Measurements from ENCODE around the gene SIDT2.

SIDT2 gene

DNA sequence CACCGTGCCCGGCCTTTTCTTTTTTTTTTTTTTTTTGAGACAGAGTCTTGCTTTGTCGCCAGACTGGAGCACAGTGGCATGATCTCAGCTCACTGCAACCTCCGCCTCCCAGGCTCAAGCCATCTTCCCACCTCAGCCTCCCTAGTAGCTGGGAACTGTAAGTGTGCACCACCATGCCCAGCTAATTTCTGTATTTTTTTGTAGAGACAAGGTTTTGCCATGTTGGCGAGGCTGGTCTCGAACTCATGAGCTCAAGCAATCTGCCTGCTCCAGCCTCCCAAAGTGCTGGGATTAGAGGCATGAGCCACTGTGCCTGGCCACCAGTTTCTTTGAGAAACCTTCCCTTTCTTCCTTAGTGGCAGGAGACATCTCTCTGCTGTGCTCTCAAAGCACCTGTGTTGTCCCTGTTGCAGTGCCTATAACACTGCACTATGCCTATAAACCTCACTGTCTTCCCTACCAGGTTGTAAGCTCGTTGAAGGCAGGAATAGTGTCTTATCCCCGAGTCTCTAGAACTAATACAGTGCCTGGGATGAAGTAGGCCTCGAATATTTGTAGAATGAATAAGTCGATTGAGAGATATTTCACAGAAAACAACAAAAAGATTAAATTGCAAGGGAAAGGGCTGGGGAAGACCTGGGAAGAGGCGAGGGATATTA is 34.3 kb downstream of the SIDT2 start:
- no peak for DNase-seq
- H3K9me3 ChIP-seq, result no peaks in the 10 kb centered on the region
- no peaks in the 10 kb centered on the region for H3K4me1 ChIP-seq
- no peak overlapping the region for H3K4me3 ChIP-seq (ENCODE audit: low read depth, low read length)
- TF ChIP-seq, protein P1, sequence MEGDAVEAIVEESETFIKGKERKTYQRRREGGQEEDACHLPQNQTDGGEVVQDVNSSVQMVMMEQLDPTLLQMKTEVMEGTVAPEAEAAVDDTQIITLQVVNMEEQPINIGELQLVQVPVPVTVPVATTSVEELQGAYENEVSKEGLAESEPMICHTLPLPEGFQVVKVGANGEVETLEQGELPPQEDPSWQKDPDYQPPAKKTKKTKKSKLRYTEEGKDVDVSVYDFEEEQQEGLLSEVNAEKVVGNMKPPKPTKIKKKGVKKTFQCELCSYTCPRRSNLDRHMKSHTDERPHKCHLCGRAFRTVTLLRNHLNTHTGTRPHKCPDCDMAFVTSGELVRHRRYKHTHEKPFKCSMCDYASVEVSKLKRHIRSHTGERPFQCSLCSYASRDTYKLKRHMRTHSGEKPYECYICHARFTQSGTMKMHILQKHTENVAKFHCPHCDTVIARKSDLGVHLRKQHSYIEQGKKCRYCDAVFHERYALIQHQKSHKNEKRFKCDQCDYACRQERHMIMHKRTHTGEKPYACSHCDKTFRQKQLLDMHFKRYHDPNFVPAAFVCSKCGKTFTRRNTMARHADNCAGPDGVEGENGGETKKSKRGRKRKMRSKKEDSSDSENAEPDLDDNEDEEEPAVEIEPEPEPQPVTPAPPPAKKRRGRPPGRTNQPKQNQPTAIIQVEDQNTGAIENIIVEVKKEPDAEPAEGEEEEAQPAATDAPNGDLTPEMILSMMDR (IDR thresholded peaks at IDR 0.05; ENCODE audit: low read depth, low read length), result no peak
- H3K27me3 ChIP-seq, result no peaks in the 10 kb centered on the region
- peaks cover 18% of the 10 kb centered on the region for H3K36me3 ChIP-seq

DNA sequence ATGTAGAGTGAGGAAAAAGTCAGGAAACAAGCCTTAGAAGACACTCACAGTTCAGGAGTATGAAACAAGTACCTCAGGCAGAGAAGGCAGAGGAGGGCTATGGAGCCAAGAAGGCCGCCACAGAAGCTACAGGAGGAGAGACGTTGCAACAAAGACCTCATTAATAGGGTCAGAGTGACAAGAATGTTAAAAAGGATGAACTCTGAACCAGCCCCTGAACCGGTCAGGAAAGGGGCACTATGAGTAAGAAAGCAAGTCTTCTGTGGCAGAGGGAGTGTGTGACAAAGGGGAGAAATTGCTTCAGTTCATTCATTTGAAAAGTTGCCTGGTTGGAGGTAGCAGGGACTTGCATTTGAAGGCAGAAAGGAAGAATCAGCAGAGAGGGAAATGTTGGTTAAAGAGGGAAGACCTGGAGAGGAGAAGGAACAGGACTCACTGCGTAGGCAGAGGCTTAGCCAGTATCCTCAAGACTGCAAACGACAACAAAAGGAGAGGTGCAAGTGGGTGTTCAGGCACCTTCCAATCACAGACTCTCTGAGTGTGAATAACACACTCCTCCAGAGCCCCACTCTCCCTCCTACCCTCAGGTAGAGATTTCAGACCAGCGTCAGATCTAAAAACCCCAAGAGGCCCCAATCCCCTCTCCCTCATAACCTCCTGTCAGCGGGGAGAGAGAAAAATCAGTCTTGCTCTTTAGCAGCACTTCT is 36.0 kb downstream of the SIDT2 start:
- TF ChIP-seq, protein P1 (IDR thresholded peaks at IDR 0.05; ENCODE audit: low read depth, low read length), result no peak
- H3K9me3 ChIP-seq, result no peaks in the 10 kb centered on the region
- H3K4me1 ChIP-seq, result no peaks in the 10 kb centered on the region
- no peak overlapping the region for H3K4me3 ChIP-seq (ENCODE audit: low read depth, low read length)
- H3K36me3 ChIP-seq, result peaks cover 32% of the 10 kb centered on the region
- no peaks in the 10 kb centered on the region for H3K27me3 ChIP-seq
- no peak for DNase-seq

DNA sequence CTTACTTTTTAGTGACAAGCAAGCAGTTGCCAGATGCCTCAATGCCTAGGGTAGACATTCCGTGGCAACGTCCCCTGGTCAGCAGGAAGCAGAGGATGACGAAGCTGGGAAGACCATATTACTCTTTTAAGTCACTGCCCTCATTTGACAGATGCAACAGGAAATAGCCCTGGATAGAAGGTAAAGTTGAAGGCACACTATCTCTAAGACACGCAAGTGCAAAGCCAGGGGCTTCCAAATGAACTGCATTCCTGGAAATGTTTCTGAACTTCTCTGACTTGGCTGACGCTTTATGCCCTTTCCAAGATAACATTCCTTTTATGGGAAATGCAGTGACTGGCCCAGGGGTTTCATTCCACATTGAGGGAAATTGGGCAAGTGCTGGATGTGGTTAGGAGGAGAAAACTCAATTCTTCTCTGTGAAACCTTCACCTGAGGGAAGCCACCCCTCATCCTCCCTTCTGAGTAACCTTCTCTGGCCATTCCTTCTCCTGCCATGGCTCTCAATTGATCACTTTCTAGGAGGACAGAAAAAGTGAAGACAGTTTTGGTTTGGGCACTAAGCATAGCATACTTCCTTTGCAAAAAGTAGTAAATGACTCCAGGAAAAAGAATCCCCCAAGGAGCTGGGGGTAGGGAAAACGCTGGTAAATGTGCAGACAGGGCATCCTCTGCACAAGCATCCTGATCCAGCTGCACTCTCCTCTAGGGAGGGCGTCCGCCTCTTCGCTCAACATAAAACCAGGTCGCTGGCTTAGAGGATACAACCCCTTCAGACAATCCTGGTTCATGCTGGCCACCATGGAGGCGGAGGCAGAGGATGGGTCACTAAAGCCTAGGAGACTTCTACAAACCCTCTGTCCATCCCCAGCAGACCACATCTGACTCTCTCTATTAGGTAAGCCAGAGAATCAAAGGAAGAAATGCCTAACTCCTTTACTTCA is 38.9 kb downstream of the SIDT2 start:
- Histone ChIP-seq H3K4me1 (no peaks in the 10 kb centered on the region), H3K9me3 (no peaks in the 10 kb centered on the region)

DNA sequence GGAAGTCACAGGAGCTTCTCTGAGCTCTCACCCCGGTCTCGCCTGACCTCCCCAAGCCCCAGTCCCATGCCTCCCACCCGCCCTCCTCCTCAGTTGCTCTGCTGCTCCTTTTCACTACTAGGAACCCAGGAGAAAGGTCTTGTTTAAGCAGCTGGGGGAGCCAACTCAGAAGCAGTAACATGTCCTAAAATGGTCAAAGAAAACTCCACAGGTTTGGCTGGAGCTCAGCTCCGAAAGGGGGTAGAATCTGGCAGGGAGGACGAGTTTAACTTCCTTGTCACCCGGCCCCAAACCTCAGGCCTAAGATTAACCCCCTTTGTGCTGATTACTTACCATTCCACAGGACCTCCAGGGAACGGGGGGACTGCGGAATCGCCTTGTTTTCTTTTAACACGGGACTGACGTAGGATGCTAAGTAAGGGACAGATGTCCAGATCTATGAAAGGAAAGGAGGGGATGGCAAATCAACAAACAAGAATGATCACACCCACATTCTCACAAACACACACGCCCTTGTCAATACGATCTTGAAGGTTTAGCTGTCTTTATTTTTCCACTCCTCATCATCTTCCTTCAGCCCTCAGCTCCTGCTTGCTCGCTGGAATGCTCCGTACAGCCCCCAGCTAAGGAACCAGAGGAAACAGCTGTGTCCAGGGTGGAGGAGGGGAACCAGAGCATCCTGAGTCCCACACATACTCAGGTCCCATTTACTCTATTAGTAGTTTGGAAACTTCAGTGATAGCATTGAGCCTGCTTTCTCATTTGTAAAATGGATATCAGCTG is 39.8 kb downstream of the SIDT2 start:
- H3K4me1 ChIP-seq, result no peaks in the 10 kb centered on the region
- H3K27me3 ChIP-seq, result no peaks in the 10 kb centered on the region
- no peak overlapping the region for H3K4me3 ChIP-seq (ENCODE audit: low read depth, low read length)
- DNase-seq, result no peak
- H3K9me3 ChIP-seq, result no peaks in the 10 kb centered on the region
- H3K36me3 ChIP-seq, result peaks cover 51% of the 10 kb centered on the region
- TF ChIP-seq, protein P1 (IDR thresholded peaks at IDR 0.05; ENCODE audit: low read depth, low read length), result no peak

More for the DNA sequence above, 38.9 kb downstream of the SIDT2 start:
- Histone ChIP-seq H3K27me3 (no peaks in the 10 kb centered on the region), H3K4me3 (ENCODE audit: low read depth, low read length) (no peak overlapping the region), H3K36me3 (peaks cover 45% of the 10 kb centered on the region)
- TF ChIP-seq, protein P1 (IDR thresholded peaks at IDR 0.05; ENCODE audit: low read depth, low read length), result no peak
- DNase-seq, result no peak

DNA sequence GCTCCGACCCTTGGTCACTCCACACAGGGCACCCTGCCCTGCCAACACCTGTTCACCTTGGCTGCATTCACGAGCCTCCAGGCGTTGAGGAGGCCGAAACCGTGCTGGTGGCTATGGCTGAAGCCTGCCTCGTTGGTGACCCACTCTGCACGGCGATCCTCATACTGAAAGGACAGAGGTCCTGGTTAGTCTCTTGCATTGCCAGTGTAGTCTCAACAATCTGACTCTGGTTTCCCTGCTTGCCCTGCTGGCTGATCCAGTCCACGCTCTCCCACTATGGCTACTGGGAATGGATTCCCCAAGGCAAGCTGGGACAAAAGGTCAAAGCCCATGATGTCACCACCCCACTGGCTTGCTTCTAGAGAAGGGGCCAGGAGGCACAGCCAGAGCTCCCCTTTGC is 40.5 kb downstream of the SIDT2 start:
- Histone ChIP-seq H3K4me3 (ENCODE audit: low read depth, low read length) (no peak overlapping the region), H3K9me3 (no peaks in the 10 kb centered on the region), H3K36me3 (peaks cover 58% of the 10 kb centered on the region), H3K4me1 (no peaks in the 10 kb centered on the region), H3K27me3 (no peaks in the 10 kb centered on the region)
- TF ChIP-seq, protein P1 (IDR thresholded peaks at IDR 0.05; ENCODE audit: low read depth, low read length), result no peak
- DNase-seq, result no peak
